ENCODE results near the gene U2AF2.

U2AF2 gene

DNA sequence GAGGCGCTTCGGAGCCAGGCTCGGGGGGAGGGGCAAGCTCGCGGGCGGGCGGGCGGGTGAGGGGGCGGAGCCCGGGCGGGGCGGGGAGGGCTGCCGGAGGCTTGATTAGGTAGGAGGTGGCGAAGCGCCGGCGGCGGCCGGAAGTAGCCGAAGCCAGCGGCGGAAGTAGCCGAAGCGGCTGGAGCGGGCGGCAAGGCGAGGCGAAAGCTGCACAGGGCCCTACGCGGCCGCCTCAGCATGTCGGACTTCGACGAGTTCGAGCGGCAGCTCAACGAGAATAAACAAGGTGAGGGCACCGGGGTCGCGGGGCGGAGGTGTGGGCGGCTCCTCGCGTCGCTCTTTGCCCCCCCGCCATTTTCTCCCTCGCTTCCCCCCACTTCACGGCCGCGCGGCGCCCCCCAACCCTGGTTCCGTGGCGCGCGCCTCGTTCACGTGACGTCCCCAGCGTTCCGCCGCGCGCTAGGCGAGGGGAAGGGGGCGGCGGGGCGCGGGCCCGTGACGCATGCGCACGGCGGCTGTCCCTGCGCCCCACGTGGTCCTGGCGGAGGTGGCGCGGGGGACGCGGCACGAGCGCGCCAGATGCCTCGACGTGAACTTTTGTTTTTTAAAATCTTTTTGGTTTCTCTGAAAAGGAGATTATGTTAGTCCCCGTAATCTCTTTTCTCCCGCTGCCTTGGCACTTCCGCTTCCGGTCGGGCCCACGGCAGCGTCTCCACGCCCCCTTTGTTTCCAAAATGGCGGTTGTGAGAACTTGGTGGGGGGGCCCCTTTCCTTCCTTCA is at the start of gene U2AF2:
Gene U2AF2 (plus strand): TSS at position 168 of the 780 bp plus-strand sequence. CDS start 70 bp downstream, at position 238.
- peak within 1 kb of the TSS; percentile 94 to 98 for H3K27ac ChIP-seq
- no peak for TF ChIP-seq CTCF (IDR thresholded peaks at IDR 0.05)
- H3K4me3 ChIP-seq: peak within 1 kb of the TSS; percentile 95
- peak; percentile 97 for DNase-seq (ENCODE audit: low spot score)

- DNase-seq (ENCODE audit: low spot score): peak; percentile 97
- peak overlapping the region; percentile 91 to 99 for H3K27ac ChIP-seq
- TF ChIP-seq CTCF (IDR thresholded peaks at IDR 0.05): no peak
- peak overlapping the region; percentile 97 for H3K4me3 ChIP-seq
These were observed 49.6 kb upstream of the U2AF2 start for GRCh38 chr19:55605207-55605636.

DNA sequence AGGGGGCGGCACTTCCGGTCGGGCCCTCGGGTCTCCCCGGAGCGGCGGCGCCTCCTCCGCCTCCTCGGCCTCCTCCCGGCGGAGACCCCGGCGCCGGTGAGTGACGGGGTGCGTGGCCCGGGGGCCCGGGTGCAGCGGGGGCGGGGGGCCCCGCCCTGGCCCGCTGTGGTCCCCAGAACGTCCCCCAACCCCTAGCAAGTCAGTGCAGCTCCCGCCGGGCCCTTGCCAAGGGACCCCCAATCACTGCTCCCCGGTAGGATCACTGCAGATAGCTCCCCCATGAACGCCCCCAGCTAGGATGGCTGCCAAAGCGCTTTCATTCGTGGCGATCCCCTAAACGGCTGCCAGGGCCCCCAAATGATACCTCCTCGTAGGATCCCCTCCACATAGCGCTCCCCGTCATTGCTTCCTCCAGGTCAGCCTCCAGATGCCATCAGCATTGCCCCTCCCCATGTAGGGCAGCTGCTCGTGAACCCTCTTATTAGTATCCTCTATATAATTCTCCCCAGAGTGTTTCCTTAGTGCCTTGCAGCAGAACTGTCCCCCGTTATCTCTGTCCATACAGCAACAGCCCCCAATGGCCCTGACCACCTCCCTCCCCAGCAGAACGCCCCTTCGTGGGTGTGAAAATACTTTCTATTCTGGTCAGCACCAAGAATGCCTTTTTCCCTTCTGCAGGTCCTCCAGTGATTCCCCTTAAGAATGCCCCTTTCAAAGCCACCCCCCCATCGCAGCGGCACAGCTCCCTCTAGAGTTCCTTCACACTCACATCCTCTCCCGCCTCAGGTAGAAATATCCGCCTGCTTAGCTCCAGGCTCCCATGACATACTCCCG is 49.0 kb upstream of the U2AF2 start, which contains the start of gene ZNF865:
Gene ZNF865 (plus strand): TSS at position 11 of the 834 bp plus-strand sequence. CDS start 7,972 bp downstream, outside the sequence.
- H3K4me3 ChIP-seq: peak within 1 kb of the TSS; percentile 97
- peak; percentile 85 for DNase-seq (ENCODE audit: low spot score)

GRCh38 chr19:55606471-55606787 is 48.4 kb upstream of the U2AF2 start:
- Histone ChIP-seq H3K4me3 (peak overlapping the region; percentile 97), H3K27ac (peak overlapping the region; percentile 91 to 99)
- DNase-seq (ENCODE audit: low spot score): no peak
- no peak for TF ChIP-seq CTCF (IDR thresholded peaks at IDR 0.05)

More for the DNA sequence above, 49.0 kb upstream of the U2AF2 start, which contains the start of gene ZNF865:
- peak; percentile 19 for TF ChIP-seq CTCF (IDR thresholded peaks at IDR 0.05)
- peak within 1 kb of the TSS; percentile 91 to 99 for H3K27ac ChIP-seq

DNA sequence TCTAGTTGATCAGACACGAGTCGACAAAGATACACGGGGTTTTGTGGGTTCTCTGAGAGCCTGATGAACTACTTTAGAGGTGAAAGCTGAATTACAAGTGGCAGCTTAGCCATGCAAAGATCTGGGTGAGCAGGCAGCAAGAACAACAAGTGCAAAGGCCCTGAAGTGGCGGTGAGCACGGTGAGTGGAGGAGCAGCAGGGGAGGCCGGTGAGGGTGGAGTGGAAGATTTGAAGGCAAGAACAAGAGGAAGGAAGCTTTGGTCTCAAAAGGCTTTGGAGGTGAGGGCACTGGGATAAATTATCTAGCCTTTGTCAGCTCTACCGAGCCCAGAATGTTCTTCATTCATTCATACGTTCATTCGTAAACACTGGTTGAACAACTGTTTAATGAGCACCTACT is 48.0 kb upstream of the U2AF2 start:
- peak overlapping the region; percentile 97 for H3K4me3 ChIP-seq

DNA sequence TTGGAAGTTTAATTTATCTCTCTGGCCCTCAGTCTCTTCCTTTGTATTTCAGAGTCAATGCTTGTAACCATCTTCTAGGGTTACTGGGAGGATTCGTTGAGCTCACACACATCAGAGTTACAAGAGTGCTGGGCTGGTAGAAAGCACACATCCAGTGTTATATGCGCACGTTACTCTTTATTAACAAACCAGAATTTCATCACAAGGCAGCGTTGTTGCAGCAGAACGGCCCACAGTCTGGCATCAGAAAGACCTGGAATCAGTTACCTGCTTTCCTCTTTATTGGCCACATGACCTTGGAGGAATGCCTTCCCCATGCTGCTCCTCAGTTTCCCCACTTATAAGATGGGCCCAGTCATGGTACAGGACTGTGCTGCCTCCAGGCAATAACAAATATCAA is 45.5 kb upstream of the U2AF2 start:
- H3K4me3 ChIP-seq: no peak overlapping the region
- no peak overlapping the region for H3K27ac ChIP-seq
- DNase-seq (ENCODE audit: low spot score): no peak
- TF ChIP-seq CTCF (IDR thresholded peaks at IDR 0.05): no peak

More for the DNA sequence above, 48.0 kb upstream of the U2AF2 start:
- no peak for DNase-seq (ENCODE audit: low spot score)
- peak overlapping the region; percentile 91 to 99 for H3K27ac ChIP-seq
- TF ChIP-seq CTCF (IDR thresholded peaks at IDR 0.05): no peak
